MM.1S (cell line): ENCODE data around the gene ZNF444.

Source experiments
- DNase-seq: peaks from one replicate; pipeline ENCODE4 v3.0.0-alpha.2; 2015
- H2AFZ ChIP-seq: fragments of 300-600 bp; sonication (generic); 2 replicates; pipeline ENCODE4 v1.6.0; 2016; ENCODE audit warnings: antibody characterized with exemption, low read length
- H3F3A ChIP-seq: fragments of 300-600 bp; sonication (generic); 2 replicates; pipeline ENCODE4 v1.6.1; 2016; ENCODE audit warnings: mild to moderate bottlenecking, antibody characterized with exemption, low read length, moderate library complexity, mixed read lengths; ENCODE audit not compliant: insufficient read depth
- H3K27ac ChIP-seq: fragments of 300-600 bp; sonication (generic); 2 replicates; pipeline ENCODE4 v1.5.1; 2016; ENCODE audit warnings: mild to moderate bottlenecking, low read length
- H3K27me3 ChIP-seq: fragments of 300-600 bp; sonication (generic); replicated peaks from 2 replicates; pipeline ENCODE4 v1.6.0; 2016; ENCODE audit warnings: low read length; ENCODE audit not compliant: insufficient read depth
- H3K36me3 ChIP-seq: fragments of 300-600 bp; sonication (generic); replicated peaks from 2 replicates; pipeline ENCODE4 v1.6.1; 2016; ENCODE audit warnings: mild to moderate bottlenecking, low read length, mixed read lengths; ENCODE audit not compliant: insufficient read depth
- H3K4me1 ChIP-seq: fragments of 300-600 bp; sonication (generic); 2 replicates; pipeline ENCODE4 v1.6.1; 2016; ENCODE audit warnings: low read length, mixed read lengths
- H3K4me2 ChIP-seq: fragments of 300-600 bp; sonication (generic); 2 replicates; pipeline ENCODE4 v1.6.0; 2016; ENCODE audit warnings: low read depth, low read length
- H3K4me3 ChIP-seq: fragments of 300-600 bp; sonication (generic); 2 replicates; pipeline ENCODE4 v1.5.1; 2016; ENCODE audit warnings: low read length, mixed read lengths
- H3K79me2 ChIP-seq: fragments of 300-600 bp; sonication (generic); 2 replicates; pipeline ENCODE4 v1.6.1; 2016; ENCODE audit warnings: mixed run types, low read length, mixed read lengths
- H3K9ac ChIP-seq: fragments of 300-600 bp; sonication (generic); 2 replicates; pipeline ENCODE4 v1.6.1; 2016; ENCODE audit warnings: low read length, mixed read lengths
- H3K9me2 ChIP-seq: fragments of 300-600 bp; sonication (generic); replicated peaks from 2 replicates; pipeline ENCODE4 v1.6.1; 2016; ENCODE audit warnings: mild to moderate bottlenecking, low read length, mixed read lengths; ENCODE audit not compliant: insufficient read depth
- H3K9me3 ChIP-seq: fragments of 300-600 bp; sonication (generic); replicated peaks from 2 replicates; pipeline ENCODE4 v1.6.1; 2016; ENCODE audit warnings: mild to moderate bottlenecking, low read length, mixed read lengths; ENCODE audit not compliant: insufficient read depth
- H4K20me1 ChIP-seq: fragments of 300-600 bp; sonication (generic); 2 replicates; pipeline ENCODE4 v1.6.1; 2016; ENCODE audit warnings: mild to moderate bottlenecking, low read length, moderate library complexity, mixed read lengths; ENCODE audit not compliant: insufficient read depth
- CTCF ChIP-seq: fragments of 300-600 bp; sonication (generic); IDR thresholded peaks from 2 replicates; pipeline ENCODE4 v1.5.1; 2016; ENCODE audit warnings: antibody characterized with exemption, low read length, mixed read lengths
- EZH2 ChIP-seq: fragments of 300-600 bp; sonication (generic); optimal IDR thresholded peaks from 2 replicates; pipeline ENCODE3; 2017; ENCODE audit warnings: low read depth, mild to moderate bottlenecking, antibody characterized with exemption, low read length, mixed read lengths
- EZH2phosphoT487 ChIP-seq: fragments of 300-600 bp; sonication (generic); IDR thresholded peaks from 2 replicates; pipeline ENCODE4 v1.6.1; 2018; ENCODE audit warnings: antibody characterized with exemption, low read length

ZNF444 gene

GRCh38 chr19:56108447-56109195, 32.5 kb upstream of the ZNF444 start:
- TF ChIP-seq CTCF (no peak), EZH2phosphoT487 (no peak), EZH2 (no peak)
- Histone ChIP-seq H3K4me2 (no peak overlapping the region), H3K27ac (no peak overlapping the region), H3K9me3 (no peaks in the 10 kb centered on the region), H3K4me3 (no peak overlapping the region), H3K36me3 (no peaks in the 10 kb centered on the region), H4K20me1 (peaks cover 10% of the 10 kb centered on the region; the same call in 1 of the 2 replicates), H3K9ac (no peak overlapping the region), H3K4me1 (no peaks in the 10 kb centered on the region), H3K79me2 (peaks cover 93% of the 10 kb centered on the region), H3K9me2 (no peaks in the 10 kb centered on the region), H3K27me3 (no peaks in the 10 kb centered on the region), H2AFZ (no peak overlapping the region), H3F3A (no peaks in the 10 kb centered on the region)
- DNase-seq = no peak

- no peaks in the 10 kb centered on the region for H3K9me3 ChIP-seq
- TF ChIP-seq EZH2phosphoT487 = no peak
- no peak for TF ChIP-seq CTCF
- no peak for TF ChIP-seq EZH2
- H3K27me3 ChIP-seq = no peaks in the 10 kb centered on the region
- no peak overlapping the region for H3K9ac ChIP-seq
- no peaks in the 10 kb centered on the region for H3K9me2 ChIP-seq
- H3K4me3 ChIP-seq = no peak overlapping the region
- H3K36me3 ChIP-seq = no peaks in the 10 kb centered on the region
- no peak for DNase-seq
- no peak overlapping the region for H3K27ac ChIP-seq
- H3F3A ChIP-seq = no peaks in the 10 kb centered on the region
- H3K79me2 ChIP-seq = peaks cover 99% of the 10 kb centered on the region
- no peak overlapping the region for H3K4me2 ChIP-seq
- peaks cover 10% of the 10 kb centered on the region; the same call in 1 of the 2 replicates for H4K20me1 ChIP-seq
- H3K4me1 ChIP-seq = no peaks in the 10 kb centered on the region
- no peak overlapping the region for H2AFZ ChIP-seq
These were observed 31.9 kb upstream of the ZNF444 start for GRCh38 chr19:56109226-56109625.

- Histone ChIP-seq H4K20me1 (peaks cover 14% of the 10 kb centered on the region; the same call in 1 of the 2 replicates), H3K9me2 (no peaks in the 10 kb centered on the region), H3K27ac (no peak overlapping the region), H3K27me3 (no peaks in the 10 kb centered on the region), H3K9ac (no peak overlapping the region), H3K4me1 (no peaks in the 10 kb centered on the region), H3K9me3 (no peaks in the 10 kb centered on the region), H3K4me2 (no peak overlapping the region), H3K36me3 (no peaks in the 10 kb centered on the region), H2AFZ (no peak overlapping the region), H3F3A (no peaks in the 10 kb centered on the region), H3K79me2 (peaks cover 100% of the 10 kb centered on the region), H3K4me3 (no peak overlapping the region)
- TF ChIP-seq EZH2phosphoT487 = no peak
- no peak for TF ChIP-seq CTCF
- DNase-seq = no peak
These were observed 30.3 kb upstream of the ZNF444 start for GRCh38 chr19:56110515-56111448.
